Measurements from ENCODE around the gene SLC15A2.

GRCh38 chr3:121962443-121962842 is 68.2 kb downstream of the SLC15A2 start:
- TF ChIP-seq CTCF (conservative IDR thresholded peaks at IDR 0.05; ENCODE audit: low read depth, low read length) (no peak), EZH2 (IDR thresholded peaks at IDR 0.05; ENCODE audit: borderline replicate concordance, low read depth, low read length, poor library complexity, severe bottlenecking) (no peak)

Measured in A673 (cell line).